ENCODE results near the gene TMC4. TPM values are rescaled to one million over a fixed set of nuclear protein-coding genes. Genes with fewer than 3 reads are reported as not detected.
A peak's percentile ranks its signal among the peaks of the same experiment; 100 is the strongest.

TMC4 gene
- total and polyA plus RNA-seq, 2 experiments from 2014 or later: 0.74 to 3.4 TPM

DNA sequence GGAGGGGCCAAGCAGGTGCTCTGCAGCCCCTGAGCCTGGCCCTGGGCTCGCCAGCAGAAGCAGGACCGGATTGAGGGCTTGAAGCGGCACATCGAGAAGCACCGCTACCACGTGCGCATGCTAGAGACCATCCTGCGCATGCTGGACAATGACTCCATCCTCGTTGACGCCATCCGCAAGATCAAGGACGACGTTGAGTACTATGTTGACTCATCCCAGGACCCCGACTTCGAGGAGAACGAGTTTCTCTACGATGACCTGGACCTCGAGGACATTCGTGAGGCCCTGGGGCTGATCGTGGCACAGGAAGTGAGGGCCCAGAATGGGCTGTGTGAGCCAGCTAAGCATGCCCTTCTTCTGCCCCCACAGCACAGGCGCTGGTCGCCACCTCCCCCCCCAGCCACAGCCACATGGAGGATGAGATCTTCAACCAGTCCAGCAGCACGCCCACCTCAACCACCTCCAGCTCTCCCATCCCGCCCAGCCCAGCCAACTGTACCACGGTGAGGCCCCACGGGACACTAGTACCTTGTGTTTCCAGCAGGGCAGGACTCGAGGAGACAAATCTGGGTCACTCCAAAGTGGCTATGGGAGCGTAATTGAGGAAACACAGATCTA, 27.3 kb downstream of the TMC4 start:
- H3K4me1 ChIP-seq (ENCODE audit: low read depth): no peaks in the 10 kb centered on the region
- H3K27me3 ChIP-seq: no peaks in the 10 kb centered on the region

DNA sequence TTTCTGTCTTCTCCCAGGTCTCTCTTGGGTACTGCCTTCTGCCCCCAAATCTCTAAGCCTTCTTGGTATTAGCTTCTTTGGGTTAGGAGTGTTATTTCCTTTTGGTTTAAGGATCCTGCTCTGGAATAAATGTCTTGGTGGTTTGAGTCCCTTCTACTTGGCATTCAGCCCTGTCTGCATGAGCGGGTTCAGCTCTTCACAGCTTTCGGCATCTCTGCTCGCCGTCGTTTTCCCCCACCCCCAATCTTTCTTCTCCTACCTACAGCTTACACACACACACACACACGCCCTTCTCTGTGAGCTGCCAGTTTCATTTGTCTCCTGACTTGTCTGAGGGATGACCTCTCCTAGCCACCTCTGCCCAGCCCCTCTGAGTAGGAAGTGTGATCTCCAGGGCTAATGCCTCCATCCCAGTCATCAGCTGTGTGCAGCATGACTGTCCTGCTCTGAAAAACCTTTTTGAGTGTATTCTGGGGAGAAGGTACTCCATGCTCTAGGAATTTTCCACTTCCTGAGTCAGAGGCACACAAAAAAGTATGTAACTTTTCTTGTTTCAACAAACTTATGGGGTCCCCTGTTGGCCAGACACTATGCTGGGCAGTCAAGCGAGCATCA, 30.7 kb downstream of the TMC4 start:
- H3K9me3 ChIP-seq (ENCODE audit: low read depth): no peaks in the 10 kb centered on the region
- peaks cover 42% of the 10 kb centered on the region for H3K36me3 ChIP-seq
- H3K4me3 ChIP-seq: no peak overlapping the region
- DNase-seq (ENCODE audit: low read depth in 1 of 2, low spot score in 1 of 2): no peak
- no peak overlapping the region for H3K27ac ChIP-seq
- TF ChIP-seq, protein P1, sequence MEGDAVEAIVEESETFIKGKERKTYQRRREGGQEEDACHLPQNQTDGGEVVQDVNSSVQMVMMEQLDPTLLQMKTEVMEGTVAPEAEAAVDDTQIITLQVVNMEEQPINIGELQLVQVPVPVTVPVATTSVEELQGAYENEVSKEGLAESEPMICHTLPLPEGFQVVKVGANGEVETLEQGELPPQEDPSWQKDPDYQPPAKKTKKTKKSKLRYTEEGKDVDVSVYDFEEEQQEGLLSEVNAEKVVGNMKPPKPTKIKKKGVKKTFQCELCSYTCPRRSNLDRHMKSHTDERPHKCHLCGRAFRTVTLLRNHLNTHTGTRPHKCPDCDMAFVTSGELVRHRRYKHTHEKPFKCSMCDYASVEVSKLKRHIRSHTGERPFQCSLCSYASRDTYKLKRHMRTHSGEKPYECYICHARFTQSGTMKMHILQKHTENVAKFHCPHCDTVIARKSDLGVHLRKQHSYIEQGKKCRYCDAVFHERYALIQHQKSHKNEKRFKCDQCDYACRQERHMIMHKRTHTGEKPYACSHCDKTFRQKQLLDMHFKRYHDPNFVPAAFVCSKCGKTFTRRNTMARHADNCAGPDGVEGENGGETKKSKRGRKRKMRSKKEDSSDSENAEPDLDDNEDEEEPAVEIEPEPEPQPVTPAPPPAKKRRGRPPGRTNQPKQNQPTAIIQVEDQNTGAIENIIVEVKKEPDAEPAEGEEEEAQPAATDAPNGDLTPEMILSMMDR (IDR thresholded peaks at IDR 0.05; ENCODE audit: low read depth, low read length): no peak
- H3K27me3 ChIP-seq: no peaks in the 10 kb centered on the region
- no peaks in the 10 kb centered on the region for H3K4me1 ChIP-seq (ENCODE audit: low read depth)

More for the DNA sequence above, 27.3 kb downstream of the TMC4 start:
- H3K27ac ChIP-seq: no peak overlapping the region
- DNase-seq (ENCODE audit: low read depth in 1 of 2, low spot score in 1 of 2): no peak
- H3K9me3 ChIP-seq (ENCODE audit: low read depth): no peaks in the 10 kb centered on the region
- no peak overlapping the region for H3K4me3 ChIP-seq
- H3K36me3 ChIP-seq: peaks cover 62% of the 10 kb centered on the region
- TF ChIP-seq, protein P1 (IDR thresholded peaks at IDR 0.05; ENCODE audit: low read depth, low read length): no peak

DNA sequence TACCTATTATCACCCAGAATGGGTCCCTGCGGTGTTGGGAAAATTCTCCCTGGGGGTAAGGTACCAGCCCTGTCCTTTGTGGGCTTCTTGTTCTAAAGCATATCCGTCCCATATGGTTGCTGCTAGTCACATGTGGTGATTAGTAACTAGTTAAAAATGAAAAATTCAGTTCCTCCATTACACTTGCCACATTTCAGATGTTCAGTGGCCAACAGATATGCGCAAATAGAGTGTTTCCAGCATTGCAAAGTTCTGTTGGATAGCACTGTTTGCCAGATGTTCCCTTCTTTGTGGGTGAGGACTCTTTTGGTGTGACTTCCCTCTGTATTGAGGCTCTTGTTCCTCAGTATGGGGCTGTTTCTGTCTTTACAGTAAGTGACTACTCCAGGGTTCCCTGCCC, 31.6 kb downstream of the TMC4 start:
- H3K27ac ChIP-seq: no peak overlapping the region
- no peak for DNase-seq (ENCODE audit: low read depth in 1 of 2, low spot score in 1 of 2)
- no peaks in the 10 kb centered on the region for H3K4me1 ChIP-seq (ENCODE audit: low read depth)
- H3K4me3 ChIP-seq: no peak overlapping the region
- no peaks in the 10 kb centered on the region for H3K27me3 ChIP-seq
- H3K36me3 ChIP-seq: peaks cover 34% of the 10 kb centered on the region
- no peaks in the 10 kb centered on the region for H3K9me3 ChIP-seq (ENCODE audit: low read depth)
- TF ChIP-seq, protein P1 (IDR thresholded peaks at IDR 0.05; ENCODE audit: low read depth, low read length): no peak

DNA sequence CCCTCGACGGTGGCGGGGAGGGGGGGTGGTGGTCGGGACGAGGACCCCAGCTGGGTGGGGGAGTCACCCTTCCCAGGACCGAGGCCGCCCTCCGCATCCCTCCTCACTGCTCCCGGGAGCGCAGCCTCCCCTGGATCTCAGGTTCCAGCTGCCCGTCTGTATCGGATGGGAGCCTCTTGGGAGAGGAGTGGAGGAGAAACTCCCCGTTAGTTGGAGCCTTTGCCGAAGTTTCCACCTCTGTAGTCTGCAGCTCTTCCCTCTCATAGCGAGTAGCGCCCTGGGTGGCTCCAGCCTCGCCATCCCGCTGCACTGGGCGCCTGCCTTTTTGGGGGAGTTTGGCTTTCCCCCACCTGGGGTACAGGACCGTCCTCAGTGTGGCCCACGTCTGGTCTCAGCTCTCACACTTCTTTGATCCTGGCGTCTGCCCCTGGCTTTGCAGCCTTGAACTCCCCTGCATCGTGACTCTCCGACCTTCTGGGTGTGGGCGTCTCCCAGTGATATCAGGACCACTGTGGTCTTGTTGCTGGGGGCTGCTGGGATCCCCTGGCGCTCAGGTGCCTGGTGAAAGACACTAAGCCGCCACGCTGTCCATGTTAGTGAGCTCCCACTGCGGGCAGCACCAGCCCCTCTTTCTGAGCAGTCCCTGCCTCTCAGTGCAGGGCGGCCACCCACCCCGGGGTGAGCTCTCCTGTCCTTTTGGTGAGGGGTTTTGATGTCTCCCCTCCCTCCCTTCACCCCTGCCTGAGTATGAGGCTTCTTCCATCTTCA, 34.3 kb downstream of the TMC4 start:
- no peaks in the 10 kb centered on the region for H3K27me3 ChIP-seq
- peak in 1 of 2 donors; percentile 37 for DNase-seq (ENCODE audit: low read depth in 1 of 2, low spot score in 1 of 2)
- H3K4me3 ChIP-seq: peak overlapping the region; percentile 76
- H3K4me1 ChIP-seq (ENCODE audit: low read depth): no peaks in the 10 kb centered on the region
- H3K9me3 ChIP-seq (ENCODE audit: low read depth): no peaks in the 10 kb centered on the region
- peaks cover 12% of the 10 kb centered on the region for H3K36me3 ChIP-seq
- TF ChIP-seq, protein P1 (IDR thresholded peaks at IDR 0.05; ENCODE audit: low read depth, low read length): no peak
- H3K27ac ChIP-seq: peak overlapping the region; percentile 97

DNA sequence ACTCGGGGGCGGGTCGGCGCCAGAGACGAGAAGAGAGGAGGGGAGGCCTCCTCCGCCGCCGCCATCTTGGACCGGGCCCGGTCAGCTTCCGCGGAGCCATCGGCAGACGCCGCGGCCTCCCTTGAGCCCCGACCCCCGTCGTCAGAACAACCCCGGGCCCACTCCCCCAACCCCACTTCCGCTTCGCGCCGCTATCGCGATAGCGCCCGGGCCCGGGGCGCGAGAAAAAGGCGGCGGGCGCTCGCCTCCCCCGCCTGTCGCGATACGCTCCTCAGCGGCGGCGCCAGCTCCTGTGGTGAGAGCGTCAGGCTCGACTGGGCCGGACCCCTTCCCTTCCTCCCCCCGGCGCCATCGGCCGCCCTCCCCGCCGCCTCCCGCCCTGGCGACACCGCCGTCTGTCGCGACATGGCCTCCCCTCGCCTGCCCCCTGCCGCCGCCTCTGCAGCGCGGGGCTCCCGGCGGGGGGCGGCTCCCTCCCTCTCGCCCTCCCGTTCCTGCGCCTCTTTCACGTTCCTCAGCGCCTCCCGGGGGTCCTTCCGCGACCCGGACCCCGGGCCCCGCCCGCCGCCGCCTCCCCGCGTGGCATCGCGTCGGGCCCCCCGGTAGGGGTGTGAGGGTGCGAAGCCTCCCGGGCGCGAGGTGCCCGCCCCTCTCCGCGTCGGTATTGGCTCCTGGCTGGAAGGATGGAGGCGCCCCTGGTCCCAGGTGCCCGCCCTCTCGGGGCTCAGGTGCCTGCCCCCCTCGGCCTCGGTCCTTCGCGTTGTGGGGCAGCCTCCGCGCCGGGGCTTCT, 35.1 kb downstream of the TMC4 start, which contains the start of gene CNOT3:
Gene CNOT3, plus strand, starts transcription at position 64 of the 790 bp plus-strand sequence. CDS start 5,217 bp downstream, outside the sequence.
- TF ChIP-seq, protein P1 (IDR thresholded peaks at IDR 0.05; ENCODE audit: low read depth, low read length): no peak

More for the DNA sequence above, 35.1 kb downstream of the TMC4 start, which contains the start of gene CNOT3:
- peak within 1 kb of the TSS; percentile 76 for H3K4me3 ChIP-seq
- no peaks in the 10 kb centered on the region for H3K9me3 ChIP-seq (ENCODE audit: low read depth)
- peak in 1 of 2 donors; percentile 31 for DNase-seq (ENCODE audit: low read depth in 1 of 2, low spot score in 1 of 2)
- H3K36me3 ChIP-seq: peaks cover 5% of the 10 kb centered on the region
- peak within 1 kb of the TSS; percentile 97 for H3K27ac ChIP-seq
- no peaks in the 10 kb centered on the region for H3K27me3 ChIP-seq
- no peaks in the 10 kb centered on the region for H3K4me1 ChIP-seq (ENCODE audit: low read depth)
